SU-DHL-6 (cell line): ENCODE results near the gene RBM8A.

ENCODE experiments used
- H2AFZ ChIP-seq: fragments of 200-600 bp; sonication (generic); 2 replicates; pipeline ENCODE4 v1.6.1; 2014; ENCODE audit warnings: low read depth, mild to moderate bottlenecking, moderate library complexity, mixed read lengths, antibody characterized with exemption, low read length; ENCODE audit not compliant: severe bottlenecking
- H3F3A ChIP-seq: fragments of 200-600 bp; shearing (Covaris generic); 2 replicates; pipeline ENCODE4 v1.6.0; 2016; ENCODE audit warnings: antibody characterized with exemption, mild to moderate bottlenecking; ENCODE audit not compliant: insufficient read depth
- H3K27ac ChIP-seq: fragments of 200-600 bp; sonication (generic); 2 replicates; pipeline ENCODE4 v1.5.1; 2016; ENCODE audit warnings: low read depth, mild to moderate bottlenecking, low read length, moderate library complexity, mixed read lengths
- H3K27me3 ChIP-seq: fragments of 200-600 bp; sonication (generic), shearing (Covaris generic); 2 replicates; pipeline ENCODE4 v1.6.0; 2014; ENCODE audit warnings: mild to moderate bottlenecking, low read length
- H3K36me3 ChIP-seq: fragments of 200-600 bp; sonication (generic); 2 replicates; pipeline ENCODE4 v1.6.1; 2014; ENCODE audit warnings: mild to moderate bottlenecking, low read length, mixed read lengths
- H3K4me2 ChIP-seq: fragments of 300-600, 200-600 bp; shearing (Covaris generic), sonication (generic); 2 replicates; pipeline ENCODE4 v1.6.0; 2014; ENCODE audit warnings: low read length, low read depth, mild to moderate bottlenecking; ENCODE audit not compliant: poor library complexity, severe bottlenecking
- H3K4me3 ChIP-seq: fragments of 200-600 bp; sonication (generic); 2 replicates; pipeline ENCODE4 v1.5.1; 2014; ENCODE audit warnings: antibody characterized with exemption, low read length, mild to moderate bottlenecking, mixed read lengths; ENCODE audit not compliant: insufficient read depth, poor library complexity, severe bottlenecking
- H3K79me2 ChIP-seq: fragments of 200-600 bp; sonication (generic); 2 replicates; pipeline ENCODE4 v1.6.1; 2014; ENCODE audit warnings: mild to moderate bottlenecking, low read length, moderate library complexity; ENCODE audit not compliant: insufficient read depth
- H3K9ac ChIP-seq: fragments of 200-600 bp; sonication (generic); 2 replicates; pipeline ENCODE4 v1.7.0; 2014; ENCODE audit warnings: mild to moderate bottlenecking, low read length
- H3K9me2 ChIP-seq: fragments of 200-600 bp; sonication (generic); replicated peaks from 2 replicates; pipeline ENCODE4 v1.6.1; 2014; ENCODE audit warnings: low read length; ENCODE audit not compliant: insufficient read depth
- H3K9me3 ChIP-seq: fragments of 200-600 bp; sonication (generic); 2 replicates; pipeline ENCODE4 v1.6.1; 2014; ENCODE audit warnings: low read length, mixed read lengths; ENCODE audit not compliant: insufficient read depth
- H4K20me1 ChIP-seq: fragments of 200-600 bp; sonication (generic); 2 replicates; pipeline ENCODE4 v1.6.1; 2014; ENCODE audit warnings: low read depth, mild to moderate bottlenecking, antibody characterized with exemption, low read length, moderate library complexity, mixed read lengths
- EZH2phosphoT487 ChIP-seq: fragments of 200-600 bp; sonication (generic), shearing (Covaris generic); conservative IDR thresholded peaks from 2 replicates; pipeline ENCODE4 v1.6.1; 2018; ENCODE audit warnings: mild to moderate bottlenecking, antibody characterized with exemption, low read length, moderate library complexity, mixed read lengths
- TF ChIP-seq, protein P1 (sequence below): fragments of 200-600 bp; sonication (generic); IDR thresholded peaks from one replicate; pipeline ENCODE4 v1.5.1; 2017; ENCODE audit warnings: antibody characterized with exemption, mild to moderate bottlenecking, low read length, moderate library complexity; ENCODE audit not compliant: insufficient read depth, poor library complexity, severe bottlenecking

RBM8A gene

DNA sequence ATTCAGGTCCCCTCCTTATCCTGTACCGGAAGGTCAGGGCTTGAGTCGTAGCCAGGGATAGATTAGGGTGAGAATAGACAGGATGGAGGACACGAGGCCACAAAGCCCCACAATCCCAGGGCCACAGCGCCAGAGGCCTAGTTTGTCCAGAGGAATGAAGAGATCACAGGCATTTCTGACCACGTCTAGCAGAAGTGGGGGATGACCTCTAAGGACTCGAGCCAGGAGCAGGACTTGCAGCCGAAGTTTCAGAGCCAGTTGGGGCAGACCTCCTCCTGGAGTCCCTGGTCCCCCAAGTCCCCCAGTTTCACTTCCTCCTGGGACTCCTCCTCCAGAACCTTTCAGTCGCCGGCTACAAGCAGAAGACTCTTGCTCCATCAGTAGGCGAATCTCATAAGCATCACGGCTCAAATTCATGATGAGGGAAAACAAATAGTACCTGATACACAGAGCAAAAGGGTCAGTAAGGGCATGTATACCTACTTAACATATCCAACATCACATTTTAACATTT lies 15.1 kb downstream of the RBM8A start:
- no peak overlapping the region for H3K27ac ChIP-seq
- H3K36me3 ChIP-seq: no peaks in the 10 kb centered on the region
- no peaks in the 10 kb centered on the region for H3K79me2 ChIP-seq
- H3K4me3 ChIP-seq: no peak overlapping the region
- no peaks in the 10 kb centered on the region for H4K20me1 ChIP-seq
- no peak overlapping the region for H2AFZ ChIP-seq
- H3K9ac ChIP-seq: no peak overlapping the region
- H3F3A ChIP-seq: no peaks in the 10 kb centered on the region
- no peak overlapping the region for H3K4me2 ChIP-seq
- no peaks in the 10 kb centered on the region for H3K9me3 ChIP-seq
- H3K27me3 ChIP-seq: no peaks in the 10 kb centered on the region
- TF ChIP-seq, protein P1, sequence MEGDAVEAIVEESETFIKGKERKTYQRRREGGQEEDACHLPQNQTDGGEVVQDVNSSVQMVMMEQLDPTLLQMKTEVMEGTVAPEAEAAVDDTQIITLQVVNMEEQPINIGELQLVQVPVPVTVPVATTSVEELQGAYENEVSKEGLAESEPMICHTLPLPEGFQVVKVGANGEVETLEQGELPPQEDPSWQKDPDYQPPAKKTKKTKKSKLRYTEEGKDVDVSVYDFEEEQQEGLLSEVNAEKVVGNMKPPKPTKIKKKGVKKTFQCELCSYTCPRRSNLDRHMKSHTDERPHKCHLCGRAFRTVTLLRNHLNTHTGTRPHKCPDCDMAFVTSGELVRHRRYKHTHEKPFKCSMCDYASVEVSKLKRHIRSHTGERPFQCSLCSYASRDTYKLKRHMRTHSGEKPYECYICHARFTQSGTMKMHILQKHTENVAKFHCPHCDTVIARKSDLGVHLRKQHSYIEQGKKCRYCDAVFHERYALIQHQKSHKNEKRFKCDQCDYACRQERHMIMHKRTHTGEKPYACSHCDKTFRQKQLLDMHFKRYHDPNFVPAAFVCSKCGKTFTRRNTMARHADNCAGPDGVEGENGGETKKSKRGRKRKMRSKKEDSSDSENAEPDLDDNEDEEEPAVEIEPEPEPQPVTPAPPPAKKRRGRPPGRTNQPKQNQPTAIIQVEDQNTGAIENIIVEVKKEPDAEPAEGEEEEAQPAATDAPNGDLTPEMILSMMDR: no peak
- TF ChIP-seq EZH2phosphoT487: no peak
- H3K9me2 ChIP-seq: no peaks in the 10 kb centered on the region

DNA sequence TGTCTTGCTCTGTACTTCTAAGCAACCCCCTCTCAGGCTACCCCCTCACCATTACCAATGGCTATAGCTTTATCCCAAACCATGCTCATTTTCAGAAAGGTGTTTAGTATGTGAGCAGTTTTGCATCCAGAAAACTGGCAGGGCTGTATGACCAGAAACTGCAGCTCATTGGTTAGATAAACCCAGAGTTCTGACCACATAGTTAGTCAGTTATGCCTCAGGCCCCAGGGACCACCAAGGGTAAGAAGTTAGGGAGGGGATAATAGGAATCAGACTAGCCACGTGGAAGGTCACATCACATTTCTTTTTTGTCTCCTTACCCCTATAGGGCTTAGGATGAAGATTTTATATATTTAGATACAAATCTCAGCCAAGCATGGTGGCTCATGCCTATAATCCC lies 18.6 kb downstream of the RBM8A start:
- no peaks in the 10 kb centered on the region for H3K27me3 ChIP-seq
- no peak overlapping the region for H3K9ac ChIP-seq
- no peaks in the 10 kb centered on the region for H4K20me1 ChIP-seq
- no peaks in the 10 kb centered on the region for H3K9me2 ChIP-seq
- H3K27ac ChIP-seq: no peak overlapping the region
- no peaks in the 10 kb centered on the region for H3K79me2 ChIP-seq
- no peak overlapping the region for H2AFZ ChIP-seq
- H3K36me3 ChIP-seq: no peaks in the 10 kb centered on the region
- TF ChIP-seq EZH2phosphoT487: no peak
- TF ChIP-seq, protein P1: no peak
- H3K4me2 ChIP-seq: no peak overlapping the region
- no peaks in the 10 kb centered on the region for H3F3A ChIP-seq
- H3K4me3 ChIP-seq: no peak overlapping the region
- H3K9me3 ChIP-seq: no peaks in the 10 kb centered on the region

DNA sequence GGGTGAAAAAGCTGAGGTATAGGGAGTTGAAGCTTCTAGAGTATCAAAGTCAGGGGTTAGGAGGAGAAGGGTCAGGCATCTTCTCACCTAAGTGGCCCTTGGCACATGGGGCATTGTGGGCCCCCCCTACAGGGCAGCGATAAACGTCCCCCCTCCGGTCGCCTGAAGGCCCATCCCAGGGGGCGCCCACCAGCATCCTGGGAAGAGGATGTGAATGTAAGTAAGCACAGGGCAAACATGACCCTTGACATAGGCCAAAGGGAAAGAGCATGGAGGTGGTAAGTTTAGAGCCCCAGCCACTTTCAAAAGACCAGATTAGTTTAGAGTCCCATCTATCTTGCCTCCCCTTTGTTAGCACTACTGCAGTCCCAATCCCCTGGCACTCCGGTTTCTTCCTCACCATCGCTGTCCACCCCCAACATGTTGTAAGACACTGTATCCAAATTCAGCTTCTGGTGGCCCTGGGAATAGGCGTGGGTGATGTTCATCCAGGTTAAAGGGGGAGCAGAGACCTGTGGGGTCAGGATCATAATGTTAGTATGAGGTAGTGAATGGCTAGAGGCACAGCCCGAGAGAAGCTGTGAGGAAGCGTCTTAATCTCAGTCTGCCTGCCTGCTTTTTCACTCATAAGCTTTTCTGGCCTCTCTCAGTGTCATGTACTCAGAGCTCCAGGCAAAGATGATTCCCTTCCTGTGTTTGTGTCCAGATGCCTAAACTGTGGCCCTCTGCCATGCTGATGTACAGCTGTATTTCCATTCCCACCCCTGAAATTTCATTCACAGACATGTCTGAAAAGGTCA lies 20.1 kb downstream of the RBM8A start:
- TF ChIP-seq, protein P1: no peak
- no peak for TF ChIP-seq EZH2phosphoT487
- Histone ChIP-seq H3K9me2 (no peaks in the 10 kb centered on the region), H4K20me1 (no peaks in the 10 kb centered on the region), H2AFZ (no peak overlapping the region), H3K9ac (no peak overlapping the region), H3F3A (no peaks in the 10 kb centered on the region), H3K27me3 (no peaks in the 10 kb centered on the region), H3K4me2 (no peak overlapping the region), H3K4me3 (no peak overlapping the region), H3K36me3 (no peaks in the 10 kb centered on the region), H3K27ac (no peak overlapping the region), H3K9me3 (no peaks in the 10 kb centered on the region), H3K79me2 (no peaks in the 10 kb centered on the region)
